ENCODE data around the gene MEIOB.

DNA sequence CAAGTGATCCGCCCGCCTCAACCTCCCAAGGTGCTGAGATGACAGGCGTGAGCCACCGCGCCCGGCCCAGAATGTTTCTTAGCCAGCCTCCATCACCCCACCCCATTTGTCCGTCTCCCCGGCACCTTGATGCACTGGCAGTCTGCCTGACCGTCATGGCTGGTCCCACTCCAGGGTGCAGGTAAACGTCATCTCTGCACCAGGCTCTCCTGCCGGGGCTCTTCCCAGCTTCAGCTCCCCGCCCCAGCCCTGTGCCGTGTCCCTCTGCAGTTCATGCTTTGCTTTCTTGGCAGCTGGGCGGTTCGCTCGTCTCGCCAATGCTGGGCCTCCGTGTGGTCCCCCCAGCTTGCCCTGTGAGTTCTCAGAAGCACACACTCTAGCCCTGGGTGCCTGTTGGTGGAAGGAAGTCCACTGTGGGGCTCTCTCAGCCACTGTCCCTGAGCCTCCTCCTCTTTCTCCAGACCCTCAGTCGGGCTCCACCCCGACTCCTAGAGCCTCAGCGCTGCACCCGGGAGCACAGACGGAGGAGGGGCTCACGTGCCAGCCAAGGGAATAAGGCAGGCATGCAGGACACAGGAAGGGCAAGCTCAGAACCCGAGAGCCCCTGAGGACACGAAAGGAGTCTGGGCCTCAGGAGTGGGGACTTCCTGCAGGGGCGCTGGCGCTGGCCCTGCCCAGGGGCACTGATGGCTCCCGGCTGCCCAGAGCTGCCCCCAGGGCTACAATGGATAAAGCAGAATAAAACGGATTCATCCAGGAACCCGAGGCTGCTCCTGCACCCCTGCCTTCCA is 34.3 kb upstream of the MEIOB start:
- no peak for TF ChIP-seq ISL1 (CRISPR knock-in tag; IDR thresholded peaks at IDR 0.05)
- TF ChIP-seq ZFP3 (CRISPR knock-in tag; IDR thresholded peaks at IDR 0.05), result no peak
- TF ChIP-seq ZC3H10 (CRISPR knock-in tag; IDR thresholded peaks at IDR 0.05), result no peak
- no peak for TF ChIP-seq TOX (CRISPR knock-in tag; IDR thresholded peaks at IDR 0.05; ENCODE audit: borderline replicate concordance)
- no peak for TF ChIP-seq PATZ1 (CRISPR knock-in tag; IDR thresholded peaks at IDR 0.05; ENCODE audit: borderline replicate concordance)
- no peak for TF ChIP-seq SNAI2 (CRISPR knock-in tag; IDR thresholded peaks at IDR 0.05)
- no peak for TF ChIP-seq GLIS3 (CRISPR knock-in tag; IDR thresholded peaks at IDR 0.05)
- TF ChIP-seq ZNF8 (CRISPR knock-in tag; IDR thresholded peaks at IDR 0.05), result no peak
- no peak for TF ChIP-seq ZNF70 (CRISPR knock-in tag; IDR thresholded peaks at IDR 0.05)
